ENCODE measurements around the gene CCPG1. TPM values are rescaled to one million over a fixed set of nuclear protein-coding genes. Genes with fewer than 3 reads are reported as not detected.
A peak's percentile ranks its signal among the peaks of the same experiment; 100 is the strongest.

CCPG1 gene
- polyA plus RNA-seq, 3 donors: 21.1 to 196 (median 145) TPM

DNA sequence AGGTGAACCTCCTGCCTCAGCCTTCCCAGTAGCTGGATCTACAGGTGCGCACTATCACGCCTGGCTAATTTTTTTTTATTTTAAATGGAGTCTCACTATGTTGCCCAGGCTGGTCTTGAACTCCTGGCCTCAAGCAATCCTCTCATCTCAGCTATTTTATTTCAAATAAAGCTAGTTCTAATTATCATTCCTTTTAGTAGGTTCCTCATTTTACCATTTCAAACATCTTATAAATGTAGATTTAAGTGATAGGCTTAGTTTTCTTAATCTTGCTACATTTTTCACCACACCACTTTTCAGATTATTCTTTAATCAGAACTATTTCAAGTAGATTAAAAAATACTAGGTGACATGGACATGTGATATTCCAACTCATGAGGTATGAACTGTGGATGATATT, 58.9 kb downstream of the CCPG1 start:
- Histone ChIP-seq H3K79me2 (ENCODE audit: insufficient read depth, low read length) (no peaks in the 10 kb centered on the region), H3K4me2 (replicated peaks; ENCODE audit: extremely low read depth, low read length, poor library complexity, severe bottlenecking) (no peak overlapping the region), H3K27ac (ENCODE audit: low read depth in 1 of 2, low read length in 2 of 2) (no peak overlapping the region), H3K27me3 (ENCODE audit: control insufficient read depth in 2 of 2, insufficient read depth in 2 of 2, low read length in 2 of 2) (no peaks in the 10 kb centered on the region), H3K36me3 (replicated peaks in 1 of 2; ENCODE audit: control insufficient read depth in 1 of 2, insufficient read depth in 2 of 2, low read length in 2 of 2) (peaks cover 30 to 85% of the 10 kb centered on the region in 2 donors), H3K4me3 (replicated peaks in 1 of 3; ENCODE audit: low read depth in 2 of 3, low read length in 3 of 3) (no peak overlapping the region), H4K20me1 (ENCODE audit: insufficient read depth, low read length) (no peaks in the 10 kb centered on the region), H3K4me1 (ENCODE audit: control insufficient read depth in 1 of 2, insufficient read depth in 2 of 2, low read length in 2 of 2) (no peaks in the 10 kb centered on the region), H3K9me3 (replicated peaks in 1 of 2; ENCODE audit: control insufficient read depth in 1 of 2, insufficient read depth in 1 of 2, low read length in 2 of 2) (no peaks in the 10 kb centered on the region), H2AFZ (ENCODE audit: insufficient read depth, low read depth, low read length, poor library complexity, severe bottlenecking) (no peak overlapping the region), H3K9ac (ENCODE audit: insufficient read depth, low read length, poor library complexity, severe bottlenecking) (no peak overlapping the region)
- intact Hi-C loops (cut with micrococcal nuclease): no loop called here
- DNase-seq: no peak
- Mint-ChIP-seq H3K4me3 (no peak overlapping the region), H3K27ac (peak overlapping the region in 1 of 7 donors; percentile 73), H3K27me3 (ENCODE audit: low read depth in 3 of 3) (no peaks in the 10 kb centered on the region), H3K9me3 (peaks cover 0 to 2% (median 0%) of the 10 kb centered on the region in 7 donors), H3K36me3 (peaks cover 41 to 71% of the 10 kb centered on the region in 2 donors), H3K4me1 (peaks cover under 1% of the 10 kb centered on the region)
- no CpG with 5 or more reads among the region's 2 CpGs for WGBS (ENCODE audit: insufficient coverage)
- TF ChIP-seq, protein P1, sequence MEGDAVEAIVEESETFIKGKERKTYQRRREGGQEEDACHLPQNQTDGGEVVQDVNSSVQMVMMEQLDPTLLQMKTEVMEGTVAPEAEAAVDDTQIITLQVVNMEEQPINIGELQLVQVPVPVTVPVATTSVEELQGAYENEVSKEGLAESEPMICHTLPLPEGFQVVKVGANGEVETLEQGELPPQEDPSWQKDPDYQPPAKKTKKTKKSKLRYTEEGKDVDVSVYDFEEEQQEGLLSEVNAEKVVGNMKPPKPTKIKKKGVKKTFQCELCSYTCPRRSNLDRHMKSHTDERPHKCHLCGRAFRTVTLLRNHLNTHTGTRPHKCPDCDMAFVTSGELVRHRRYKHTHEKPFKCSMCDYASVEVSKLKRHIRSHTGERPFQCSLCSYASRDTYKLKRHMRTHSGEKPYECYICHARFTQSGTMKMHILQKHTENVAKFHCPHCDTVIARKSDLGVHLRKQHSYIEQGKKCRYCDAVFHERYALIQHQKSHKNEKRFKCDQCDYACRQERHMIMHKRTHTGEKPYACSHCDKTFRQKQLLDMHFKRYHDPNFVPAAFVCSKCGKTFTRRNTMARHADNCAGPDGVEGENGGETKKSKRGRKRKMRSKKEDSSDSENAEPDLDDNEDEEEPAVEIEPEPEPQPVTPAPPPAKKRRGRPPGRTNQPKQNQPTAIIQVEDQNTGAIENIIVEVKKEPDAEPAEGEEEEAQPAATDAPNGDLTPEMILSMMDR (IDR thresholded peaks at IDR 0.05): no peak

GRCh38 chr15:55348281-55348778, 59.8 kb downstream of the CCPG1 start:
- Histone ChIP-seq H4K20me1 (ENCODE audit: insufficient read depth, low read length) (no peaks in the 10 kb centered on the region), H3K4me3 (replicated peaks in 1 of 3; ENCODE audit: low read depth in 2 of 3, low read length in 3 of 3) (no peak overlapping the region), H3K79me2 (ENCODE audit: insufficient read depth, low read length) (no peaks in the 10 kb centered on the region), H3K27ac (ENCODE audit: low read depth in 1 of 2, low read length in 2 of 2) (no peak overlapping the region), H3K9ac (ENCODE audit: insufficient read depth, low read length, poor library complexity, severe bottlenecking) (no peak overlapping the region), H2AFZ (ENCODE audit: insufficient read depth, low read depth, low read length, poor library complexity, severe bottlenecking) (no peak overlapping the region), H3K4me2 (replicated peaks; ENCODE audit: extremely low read depth, low read length, poor library complexity, severe bottlenecking) (no peak overlapping the region), H3K9me3 (replicated peaks in 1 of 2; ENCODE audit: control insufficient read depth in 1 of 2, insufficient read depth in 1 of 2, low read length in 2 of 2) (no peaks in the 10 kb centered on the region), H3K27me3 (ENCODE audit: control insufficient read depth in 2 of 2, insufficient read depth in 2 of 2, low read length in 2 of 2) (no peaks in the 10 kb centered on the region), H3K4me1 (ENCODE audit: control insufficient read depth in 1 of 2, insufficient read depth in 2 of 2, low read length in 2 of 2) (no peaks in the 10 kb centered on the region), H3K36me3 (replicated peaks in 1 of 2; ENCODE audit: control insufficient read depth in 1 of 2, insufficient read depth in 2 of 2, low read length in 2 of 2) (peaks cover 32 to 87% of the 10 kb centered on the region in 2 donors)
- intact Hi-C loops (cut with micrococcal nuclease): no loop called here
- TF ChIP-seq, protein P1 (IDR thresholded peaks at IDR 0.05): no peak
- Mint-ChIP-seq H3K27ac (peak overlapping the region in 1 of 7 donors; percentile 84), H3K36me3 (peaks cover 38 to 66% of the 10 kb centered on the region in 2 donors), H3K4me1 (peaks cover 4% of the 10 kb centered on the region), H3K4me3 (no peak overlapping the region), H3K27me3 (ENCODE audit: low read depth in 3 of 3) (no peaks in the 10 kb centered on the region), H3K9me3 (peaks cover 0 to 2% (median 0%) of the 10 kb centered on the region in 7 donors)
- WGBS (ENCODE audit: insufficient coverage): 100% methylated on average over 1 of the region's 4 CpGs
- no peak for DNase-seq
